Hypothalamus (tissue), 51 donors: ENCODE data around the gene PCBP3.
"Not testable (repeated sequence)": the region's sequence is repeated elsewhere in the genome, so short reads cannot be mapped to it uniquely, and the experiment has no call there.

Source experiments
- DNase-seq, 51 donors: peaks; one replicate each; lab custom pipeline; 2025; lab: John Stamatoyannopoulos, UW

PCBP3 gene

DNA sequence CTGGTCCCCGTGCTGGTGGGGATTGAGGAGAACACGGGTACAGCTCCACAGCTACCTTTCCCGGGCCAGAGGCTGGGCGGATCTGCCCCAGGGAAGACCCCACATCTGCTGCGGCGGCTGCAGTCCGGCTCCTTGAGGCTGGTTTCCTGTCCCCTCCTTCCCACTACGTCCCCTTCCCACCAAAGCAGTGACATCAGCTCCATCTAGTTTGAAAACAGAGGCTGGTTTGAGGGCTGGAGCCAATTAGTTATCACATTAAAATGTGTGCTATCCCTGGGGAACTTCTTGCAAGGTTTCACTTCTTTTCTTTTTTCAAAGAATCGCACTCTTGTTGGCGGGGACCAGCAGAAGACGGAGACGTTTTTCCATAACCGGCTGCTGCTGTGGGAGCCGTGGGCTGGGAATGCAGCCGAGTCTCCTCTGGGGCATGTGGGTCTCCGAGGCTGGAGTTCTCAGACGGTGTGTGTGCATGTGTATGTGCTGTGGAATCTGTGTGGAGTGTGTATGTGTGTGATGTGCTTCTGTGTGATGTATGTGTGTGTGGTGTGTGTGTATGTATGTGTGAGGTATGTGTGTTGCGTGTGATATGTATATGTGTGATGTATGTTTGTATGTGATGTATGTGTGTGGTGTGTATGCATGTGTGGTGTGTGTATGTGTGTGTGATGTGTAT, 8.9 kb upstream of the PCBP3 start:
- no peak for DNase-seq

DNA sequence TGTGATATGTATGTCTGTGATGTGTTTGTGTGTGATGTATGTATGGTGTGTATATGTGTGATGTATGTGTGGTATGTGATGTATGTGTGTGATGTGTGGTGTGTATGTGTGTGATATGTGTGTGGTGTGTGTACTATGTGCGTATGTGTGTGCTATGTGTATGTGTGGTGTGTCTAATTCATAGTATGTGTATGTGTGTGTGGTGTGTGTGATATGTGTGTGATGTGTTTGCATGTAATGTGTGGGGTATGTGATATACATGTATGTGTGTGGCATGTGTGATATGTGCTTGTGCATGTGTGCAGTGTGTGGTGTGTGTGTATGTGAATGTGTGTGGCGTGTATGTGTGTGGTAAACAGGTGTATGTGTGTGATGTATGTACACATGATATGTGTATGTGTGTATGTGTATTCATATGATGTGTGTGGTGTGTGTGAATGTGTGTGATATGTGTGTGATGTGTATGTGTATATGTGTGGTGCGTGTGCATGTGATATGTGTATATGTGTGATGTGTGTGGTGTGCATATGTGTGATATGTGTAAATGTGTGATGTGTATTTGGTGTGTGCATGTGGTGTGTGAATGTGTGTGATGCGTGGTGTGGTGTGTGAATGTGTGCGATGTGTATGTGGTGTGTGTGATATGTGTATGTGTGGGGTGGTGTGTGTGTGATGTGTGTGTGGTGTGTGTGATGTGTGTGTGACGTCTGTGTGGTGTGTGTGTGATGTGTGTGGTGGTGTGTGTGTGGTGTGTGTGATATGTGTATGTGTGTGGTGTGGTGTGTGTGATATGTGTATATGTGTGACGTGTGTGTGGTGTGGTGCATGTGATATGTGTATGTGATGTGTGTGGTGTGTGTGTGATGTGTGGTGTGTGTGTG, 8.0 kb upstream of the PCBP3 start:
- DNase-seq: no peak

DNA sequence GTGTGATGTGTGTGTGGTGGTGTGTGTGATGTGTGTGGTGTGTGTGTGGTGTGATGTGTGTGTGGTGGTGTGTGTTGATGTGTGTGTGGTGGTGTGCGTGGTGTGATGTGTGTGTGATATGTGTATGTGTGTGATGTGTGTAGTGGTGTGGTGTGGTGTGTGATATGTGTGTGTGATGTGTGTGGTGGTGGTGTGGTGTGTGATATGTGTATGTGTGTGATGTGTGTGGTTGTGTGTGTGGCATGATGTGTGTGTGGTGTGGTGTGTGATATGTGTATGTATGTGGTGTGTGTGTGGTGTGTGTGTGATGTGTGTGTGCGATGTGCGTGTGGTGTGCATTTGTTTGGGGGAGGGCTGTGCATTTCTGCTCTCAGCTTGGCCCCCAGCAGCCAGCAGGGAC, 7.1 kb upstream of the PCBP3 start:
- no peak for DNase-seq

DNA sequence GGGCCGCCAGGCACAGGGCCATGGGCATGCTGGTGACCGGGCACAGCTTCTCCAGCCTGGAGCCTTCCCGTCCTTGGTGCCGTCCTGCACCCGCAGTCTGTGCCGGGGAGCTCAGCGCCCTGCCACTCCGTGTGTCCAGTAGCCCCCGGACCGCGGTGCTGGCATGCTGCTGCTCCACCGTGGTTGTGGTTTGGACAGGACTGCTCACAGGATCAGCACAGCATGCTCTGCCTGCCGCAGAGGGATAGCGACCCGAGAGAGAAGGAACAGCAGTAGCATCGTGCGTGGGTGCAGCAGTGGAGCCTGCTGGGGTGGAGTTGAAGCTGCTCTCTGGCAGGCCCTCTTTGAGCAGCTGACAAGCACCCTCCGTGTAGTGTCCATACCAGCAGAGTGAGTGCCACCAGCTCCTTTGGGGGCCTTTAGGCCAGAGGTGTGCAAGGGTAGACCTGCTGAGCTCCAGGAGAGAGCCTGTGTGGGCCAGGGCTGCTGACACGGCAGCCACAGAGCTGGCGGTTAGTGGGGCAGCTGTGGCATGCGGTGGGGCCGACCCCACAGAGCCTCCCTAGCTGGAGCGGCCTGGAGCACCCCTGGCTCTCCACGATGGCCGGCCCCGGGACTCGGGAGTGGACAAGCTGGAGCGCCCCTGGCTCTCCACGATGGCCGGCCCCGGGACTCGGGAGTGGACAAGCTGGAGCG, 6.4 kb upstream of the PCBP3 start:
- no peak for DNase-seq

DNA sequence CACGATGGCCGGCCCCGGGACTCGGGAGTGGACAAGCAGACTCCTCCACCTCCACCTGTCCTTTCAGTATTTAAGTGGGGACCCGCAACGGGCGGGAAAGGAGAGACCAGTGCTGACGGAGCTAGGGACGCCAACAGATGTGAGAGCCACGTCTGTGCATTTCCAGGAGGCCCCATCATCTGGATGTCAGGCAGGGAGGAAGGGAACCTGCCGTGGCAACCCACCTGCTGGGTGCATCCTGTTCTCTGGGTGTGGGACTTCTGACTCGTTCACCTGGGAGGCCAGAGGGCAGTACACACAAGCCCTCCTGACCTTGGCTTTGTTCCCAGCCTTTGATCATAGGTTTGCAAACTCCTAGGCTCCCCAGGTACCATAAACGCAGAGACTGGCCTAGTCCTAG, 5.6 kb upstream of the PCBP3 start:
- no peak for DNase-seq

DNA sequence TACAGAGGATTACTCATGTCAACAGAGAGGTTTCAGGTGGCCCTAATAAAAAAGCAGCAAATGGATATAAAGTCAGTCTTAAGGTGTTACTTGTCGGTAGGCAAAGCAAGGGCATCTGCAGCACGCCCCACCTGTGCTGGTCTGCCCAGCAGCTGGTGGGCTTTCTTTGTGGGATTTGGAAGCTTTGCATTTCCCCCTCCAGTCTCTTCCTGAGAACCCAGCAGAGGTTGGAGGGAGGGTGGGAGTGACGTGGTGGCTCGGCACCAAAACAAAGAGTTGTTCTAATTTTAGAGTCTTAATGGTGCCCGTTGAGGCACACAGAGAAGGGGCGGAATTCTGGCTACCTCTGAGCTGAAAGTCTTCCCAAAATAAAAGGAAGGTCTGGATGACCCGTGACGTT, 4.8 kb upstream of the PCBP3 start:
- DNase-seq: no peak

DNA sequence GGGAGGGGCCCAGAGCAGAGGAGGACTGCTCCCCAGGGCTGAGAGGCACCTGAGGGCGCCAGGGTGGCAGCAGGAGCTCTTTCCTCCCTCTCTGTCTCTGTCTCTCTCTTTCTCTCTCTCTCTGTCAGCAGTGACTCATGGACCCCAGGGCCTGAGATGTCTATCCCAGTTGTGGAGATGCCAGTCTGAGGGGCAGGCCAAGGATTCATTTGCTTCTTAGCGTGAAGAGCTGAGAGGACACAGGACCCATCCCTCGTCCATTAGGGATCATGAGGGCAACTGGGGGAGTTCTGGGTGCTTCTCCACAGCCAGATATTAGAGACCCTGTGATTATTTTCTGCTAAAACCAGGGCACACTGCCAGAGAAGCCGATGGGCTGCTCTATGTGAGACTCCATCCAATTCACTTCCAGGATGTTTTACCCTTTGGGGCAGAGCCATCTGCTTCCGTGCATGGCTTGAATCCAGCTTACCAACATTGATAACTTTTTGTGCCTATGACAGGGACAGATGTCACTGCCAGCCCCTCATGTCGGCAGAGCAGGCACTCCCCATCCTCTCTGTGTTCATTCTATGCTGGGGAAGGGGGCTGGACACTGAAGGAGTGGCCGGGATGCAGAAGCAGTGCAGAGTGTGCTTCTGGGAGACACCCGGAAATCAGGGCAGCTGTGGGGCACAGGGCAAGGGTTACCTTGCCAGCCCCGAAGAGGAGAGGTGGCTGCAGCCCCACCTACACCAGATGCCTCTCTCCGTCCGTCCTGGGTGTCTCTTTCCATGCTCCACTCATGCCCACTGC, 4.1 kb upstream of the PCBP3 start:
- no peak for DNase-seq

DNA sequence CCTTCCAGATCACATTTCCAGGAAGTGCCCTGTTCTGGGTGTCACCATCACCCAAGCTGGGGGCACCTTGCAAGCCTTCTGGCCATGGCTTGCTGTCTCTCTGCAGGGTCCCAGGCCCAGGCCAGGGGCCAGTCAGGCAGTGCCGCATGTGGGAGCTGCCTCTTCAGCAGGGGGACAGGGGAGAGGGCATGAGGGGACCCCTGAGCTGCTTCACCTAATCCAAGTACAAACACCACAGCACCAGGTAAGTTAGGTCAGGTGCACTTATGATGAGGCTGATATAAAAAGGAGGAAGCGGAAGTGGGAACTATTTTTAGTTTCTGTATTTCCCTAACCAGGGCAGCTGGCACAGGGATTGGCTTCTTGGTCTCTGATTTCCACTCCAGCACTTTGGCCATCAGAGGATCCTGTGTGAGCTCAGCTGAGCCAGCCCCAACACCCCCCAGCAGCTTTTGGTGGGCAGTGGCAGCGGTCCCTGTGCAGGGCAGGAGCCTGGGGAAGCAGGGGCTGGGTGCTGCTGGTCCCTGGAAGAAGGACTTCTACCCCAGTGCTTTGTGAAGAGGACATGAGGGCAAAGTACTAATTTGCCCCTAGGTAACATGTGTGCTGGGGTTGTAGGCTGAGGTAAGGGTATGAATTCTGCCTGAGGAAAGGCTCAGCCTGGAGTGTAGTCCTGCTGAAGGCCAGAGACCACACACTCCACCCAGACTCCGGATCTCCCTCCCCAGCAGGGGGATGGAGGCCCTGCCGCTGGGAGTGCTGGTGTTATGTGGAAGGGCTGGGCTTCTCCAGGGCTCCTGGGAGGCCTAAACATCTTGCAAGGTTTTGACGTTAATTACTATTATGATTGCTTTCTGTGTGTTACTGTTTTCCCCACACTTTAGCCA, 3.3 kb upstream of the PCBP3 start:
- no peak for DNase-seq

DNA sequence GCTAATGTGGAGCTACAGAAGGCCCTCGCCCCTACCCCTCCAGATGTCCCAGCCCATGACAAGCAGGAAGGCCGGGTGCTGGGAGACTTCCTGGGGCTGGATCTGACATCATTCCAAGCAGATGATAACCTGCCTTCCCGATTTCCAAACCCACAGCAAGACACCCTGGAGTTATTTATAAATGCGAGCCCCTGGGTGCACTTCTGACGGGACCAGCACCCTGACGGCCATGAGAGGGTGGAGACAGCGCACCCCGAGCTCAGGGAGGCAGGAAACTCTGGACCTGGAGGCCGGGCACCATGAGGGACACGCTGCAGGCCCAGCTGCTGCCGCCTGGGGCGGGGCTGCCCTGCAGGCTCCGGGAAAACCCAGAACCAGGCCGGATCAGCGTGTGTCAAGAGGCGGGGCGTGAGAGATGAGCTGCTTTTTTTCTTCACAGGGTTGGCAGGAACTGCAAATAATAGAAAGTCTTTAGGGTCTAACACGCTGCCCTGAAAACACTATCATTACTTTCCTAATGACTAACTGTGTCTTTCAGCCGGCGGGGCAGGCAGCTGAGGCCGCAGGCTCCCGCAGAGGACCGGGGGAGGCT, 2.5 kb upstream of the PCBP3 start:
- no peak for DNase-seq

DNA sequence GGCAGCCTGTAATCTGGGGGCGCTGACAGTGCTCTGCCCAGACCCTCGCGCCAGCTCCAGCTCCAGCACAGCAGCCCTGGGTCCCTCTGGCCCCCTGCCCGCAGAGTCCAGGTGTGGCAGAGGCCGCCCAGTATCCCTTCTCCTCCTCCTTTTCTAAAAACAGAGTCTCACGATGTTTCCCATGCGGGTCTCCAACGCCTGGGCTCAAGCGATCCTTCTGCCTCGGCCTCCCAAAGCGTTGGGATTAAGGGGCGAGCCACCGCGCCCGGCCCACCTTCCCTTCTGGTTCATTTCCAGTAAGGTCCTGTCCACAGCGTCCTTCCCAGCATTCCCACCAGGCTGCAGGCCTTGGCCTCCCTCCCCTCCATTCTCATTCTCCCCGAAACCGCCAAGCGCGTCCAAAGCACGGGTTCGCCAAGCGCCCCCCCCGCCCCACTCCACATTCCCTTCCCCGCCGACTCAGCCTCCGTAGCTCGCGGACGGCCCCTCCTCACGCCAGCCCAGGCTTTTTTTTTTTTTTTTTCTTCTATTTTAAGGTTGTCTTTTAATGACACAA, 2.0 kb upstream of the PCBP3 start:
- no peak for DNase-seq

DNA sequence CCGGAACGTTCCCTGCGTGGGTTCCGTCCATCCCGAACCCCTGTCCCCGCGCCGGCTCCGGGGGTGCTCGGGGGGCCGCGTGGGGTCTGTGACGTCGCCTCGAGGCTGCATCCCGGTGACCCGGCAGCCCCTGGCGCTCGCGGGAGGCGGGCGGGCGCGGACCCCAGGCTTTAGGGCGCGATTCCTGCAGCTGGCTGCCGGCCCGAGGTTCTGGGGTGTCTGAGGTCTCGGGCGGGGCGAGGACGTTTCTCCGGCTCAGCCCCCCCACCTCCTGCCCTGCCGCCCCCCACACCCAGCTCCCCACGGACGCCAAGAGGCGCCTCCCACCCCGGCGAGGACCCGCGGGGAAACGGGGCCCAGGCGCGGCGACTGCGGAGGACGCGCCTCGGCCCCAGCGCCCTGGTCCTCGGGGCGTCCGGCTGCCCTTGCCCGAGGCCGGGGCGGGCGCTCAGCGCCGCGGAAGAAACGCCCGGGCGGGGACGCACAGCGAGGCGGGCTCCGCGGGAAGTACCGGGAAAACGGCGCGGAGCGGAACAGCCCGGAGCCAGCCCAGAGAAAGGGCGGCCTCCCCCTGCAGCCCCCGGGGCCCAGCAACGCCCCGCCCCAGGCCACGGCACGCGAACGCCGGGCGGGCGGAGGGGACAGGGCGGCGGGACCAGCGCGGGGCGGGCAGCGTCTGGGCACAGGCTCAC, 1.3 kb upstream of the PCBP3 start:
- DNase-seq: no peak

DNA sequence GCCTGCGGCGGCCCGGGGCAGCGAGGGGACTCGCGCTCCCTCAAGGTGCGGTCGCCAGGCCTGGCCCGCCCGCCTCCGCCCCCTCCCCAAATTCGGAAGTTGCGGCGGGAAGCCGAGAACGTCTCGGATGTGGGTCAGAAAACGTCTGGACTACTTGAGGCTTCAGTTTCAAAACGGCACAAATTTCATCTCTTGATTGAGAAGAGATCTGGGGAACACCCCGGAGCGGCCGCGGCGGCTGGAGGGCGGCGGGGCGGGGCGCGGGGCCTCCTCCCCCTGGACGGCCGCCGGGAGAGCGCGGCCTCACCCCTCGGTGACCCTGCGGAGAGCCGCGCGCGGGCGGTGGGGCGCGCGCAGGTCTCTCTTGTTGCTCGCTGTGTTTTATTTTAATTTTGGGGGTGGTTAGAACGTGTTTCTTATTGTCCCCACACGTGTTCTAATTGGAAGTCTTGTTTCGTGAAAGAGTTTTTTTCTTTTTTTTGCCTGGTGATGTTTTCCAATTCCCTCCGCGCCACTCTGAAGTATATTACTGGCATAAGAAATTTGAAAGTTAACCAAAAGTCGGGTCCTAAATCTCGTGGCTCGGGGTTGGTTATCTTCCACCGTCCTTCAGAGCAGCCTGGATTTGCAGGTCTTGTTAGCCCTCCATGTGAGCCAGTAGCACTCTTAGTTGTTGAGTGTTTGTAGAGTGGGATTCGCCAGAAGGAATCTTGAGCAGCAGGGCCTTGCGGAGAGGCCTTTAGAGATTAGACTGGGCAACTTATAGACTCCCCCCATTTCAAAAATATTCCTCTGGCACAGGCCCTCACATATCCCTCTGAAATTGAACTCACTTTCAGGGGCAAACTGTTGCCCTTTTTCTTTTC, 749 bp downstream of the PCBP3 start:
- no peak for DNase-seq

DNA sequence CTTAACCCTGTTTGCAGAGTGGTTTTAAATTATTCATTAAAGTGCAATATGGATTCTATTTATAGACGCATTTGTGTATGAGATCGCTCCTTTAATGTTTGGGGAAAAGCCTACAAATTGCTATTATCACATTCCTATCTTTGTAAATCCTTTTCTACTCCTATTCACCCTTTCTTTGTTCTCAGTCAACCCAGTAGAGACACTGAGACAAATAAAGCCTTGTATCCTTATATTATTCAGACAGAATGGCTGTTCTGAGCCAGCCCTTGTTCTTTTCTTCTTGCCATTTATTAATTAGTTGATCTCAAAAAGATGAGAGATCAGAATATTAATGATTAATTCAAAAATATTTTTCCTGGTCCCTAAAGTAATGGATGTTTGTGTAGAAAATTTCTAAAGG, 8.4 kb downstream of the PCBP3 start:
- no peak for DNase-seq

DNA sequence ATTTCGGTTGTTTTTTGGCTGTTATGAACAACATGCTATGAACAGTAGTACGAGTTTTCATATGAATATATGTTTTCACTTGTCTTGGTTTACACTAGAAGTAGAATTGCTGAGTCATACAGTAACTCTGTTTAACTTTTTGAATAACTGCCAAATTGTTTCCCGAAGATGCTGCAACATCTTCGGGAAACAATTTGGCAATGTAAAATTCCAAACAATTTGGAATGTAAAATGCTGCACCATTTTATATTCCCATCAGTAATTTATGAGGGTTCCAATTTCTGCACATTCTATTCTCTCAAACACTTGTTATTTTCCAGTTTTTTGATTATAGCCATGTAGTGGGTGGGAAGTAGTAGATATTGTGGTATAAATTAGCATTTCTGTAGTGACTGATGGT, 11.6 kb downstream of the PCBP3 start:
- DNase-seq: no peak

DNA sequence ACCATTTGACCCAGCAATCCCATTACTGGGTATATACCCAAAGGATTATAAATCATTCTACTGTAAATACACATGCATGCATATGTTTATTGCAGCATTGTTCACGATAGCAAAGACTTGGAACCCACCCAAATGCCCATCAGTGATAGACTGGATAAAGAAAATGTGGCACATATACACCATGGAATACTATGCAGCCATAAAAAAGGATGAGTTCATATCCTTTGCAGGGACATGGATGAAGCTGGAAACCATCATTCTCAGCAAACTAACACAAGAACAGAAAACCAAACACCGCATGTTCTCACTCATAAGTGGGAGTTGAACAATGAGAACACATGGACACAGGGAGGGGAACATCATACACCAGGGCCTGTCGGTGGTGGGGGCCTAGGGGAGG, 12.6 kb downstream of the PCBP3 start:
- not testable (repeated sequence) for DNase-seq

DNA sequence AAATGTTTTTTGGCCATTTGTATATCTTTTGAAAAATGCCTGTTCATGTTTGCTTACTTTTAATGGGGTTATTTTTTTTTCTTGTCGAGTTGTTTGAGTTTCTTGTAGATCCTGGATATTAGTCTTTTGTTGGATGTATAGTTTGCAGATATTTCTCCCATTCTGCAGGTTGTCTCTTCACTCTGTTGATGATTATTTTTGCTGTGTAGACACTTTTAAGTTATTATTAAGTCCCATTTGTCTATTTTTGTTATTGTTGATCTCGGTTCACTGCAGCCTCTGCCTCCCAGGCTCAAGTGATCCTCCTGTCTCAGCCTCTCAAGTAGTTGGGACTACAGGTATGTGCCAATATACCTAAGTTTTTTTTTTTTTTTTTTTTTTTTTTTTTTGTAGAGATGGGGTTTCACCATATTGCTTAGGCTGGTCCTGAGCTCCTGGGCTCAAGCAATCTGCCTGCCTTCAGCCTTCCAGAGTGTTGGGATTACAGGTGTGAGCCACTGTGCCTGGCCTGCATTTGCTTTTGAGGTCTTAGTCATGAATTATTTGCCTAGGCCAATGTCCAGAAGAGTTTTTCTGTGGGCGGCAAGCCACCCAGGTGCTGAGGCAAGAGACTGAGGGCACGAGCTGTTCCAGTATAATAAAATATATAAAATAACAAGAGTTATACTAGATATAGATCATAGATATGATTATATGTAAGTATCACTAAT, 18.5 kb downstream of the PCBP3 start:
- not testable (repeated sequence) for DNase-seq
